NCI-H345 (cell line): ENCODE measurements around the gene YIF1A.
"Not testable (repeated sequence)": the region's sequence is repeated elsewhere in the genome, so short reads cannot be mapped to it uniquely, and the experiment has no call there.

Source experiments
- DNase-seq: peaks from one replicate; lab custom pipeline; 2025; lab: John Stamatoyannopoulos, UW

Gene YIF1A

DNA sequence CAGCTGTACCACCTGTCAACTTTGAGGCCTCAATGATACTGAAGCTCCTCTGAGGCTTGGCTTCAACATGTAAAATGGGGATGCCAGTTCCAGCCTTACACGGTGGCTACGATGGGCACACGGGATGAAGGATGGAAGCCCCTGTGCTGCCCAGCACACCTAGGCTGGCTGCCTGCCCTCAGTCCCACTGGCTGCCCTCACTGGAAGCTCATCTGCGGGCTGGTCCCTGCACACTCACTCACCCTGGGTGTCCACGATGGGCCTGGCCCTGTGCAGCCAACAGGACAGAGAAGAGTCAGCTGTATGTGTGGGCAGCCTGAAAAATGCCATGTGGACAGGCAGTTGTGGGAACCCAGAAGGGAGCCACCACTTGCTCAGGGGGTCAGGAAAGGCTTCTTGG is 2.2 kb downstream of the YIF1A start:
- no peak for DNase-seq

DNA sequence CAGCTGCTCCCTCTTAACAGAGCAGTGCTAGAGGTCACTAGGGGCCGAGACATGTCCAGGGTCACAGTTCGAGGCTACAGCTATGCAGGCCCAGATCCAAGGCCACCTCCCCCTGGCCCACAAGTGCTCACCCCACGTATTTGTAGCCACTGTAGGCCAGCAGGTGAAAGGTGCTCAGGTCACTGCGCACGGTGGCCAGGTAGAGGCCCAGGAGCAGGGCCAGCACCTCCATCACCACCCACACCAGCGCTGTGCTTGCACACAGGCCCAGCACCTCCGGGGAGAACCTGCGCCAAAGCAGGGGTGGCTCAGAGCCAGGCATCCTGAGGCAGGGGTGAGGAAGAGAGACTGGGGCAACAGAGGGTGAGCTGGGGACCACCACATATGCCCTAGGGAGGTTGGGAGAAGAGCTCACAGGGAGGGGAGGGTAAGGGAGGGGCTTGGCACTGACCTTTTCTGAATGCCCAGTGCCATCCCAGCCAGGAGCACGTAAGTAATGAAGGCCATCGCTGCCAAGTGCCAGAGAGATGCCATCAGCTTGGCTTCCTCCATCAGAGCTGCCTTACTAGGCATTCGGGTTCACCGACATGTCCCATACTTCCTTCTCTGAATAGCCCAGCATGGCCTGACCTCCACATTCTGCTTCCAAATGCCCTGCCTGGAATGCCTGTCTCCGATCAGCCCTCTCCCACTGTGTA is 3.5 kb downstream of the YIF1A start:
- DNase-seq, result no peak

GRCh38 chr11:66284526-66285078 is 4.3 kb downstream of the YIF1A start:
- no peak for DNase-seq

DNA sequence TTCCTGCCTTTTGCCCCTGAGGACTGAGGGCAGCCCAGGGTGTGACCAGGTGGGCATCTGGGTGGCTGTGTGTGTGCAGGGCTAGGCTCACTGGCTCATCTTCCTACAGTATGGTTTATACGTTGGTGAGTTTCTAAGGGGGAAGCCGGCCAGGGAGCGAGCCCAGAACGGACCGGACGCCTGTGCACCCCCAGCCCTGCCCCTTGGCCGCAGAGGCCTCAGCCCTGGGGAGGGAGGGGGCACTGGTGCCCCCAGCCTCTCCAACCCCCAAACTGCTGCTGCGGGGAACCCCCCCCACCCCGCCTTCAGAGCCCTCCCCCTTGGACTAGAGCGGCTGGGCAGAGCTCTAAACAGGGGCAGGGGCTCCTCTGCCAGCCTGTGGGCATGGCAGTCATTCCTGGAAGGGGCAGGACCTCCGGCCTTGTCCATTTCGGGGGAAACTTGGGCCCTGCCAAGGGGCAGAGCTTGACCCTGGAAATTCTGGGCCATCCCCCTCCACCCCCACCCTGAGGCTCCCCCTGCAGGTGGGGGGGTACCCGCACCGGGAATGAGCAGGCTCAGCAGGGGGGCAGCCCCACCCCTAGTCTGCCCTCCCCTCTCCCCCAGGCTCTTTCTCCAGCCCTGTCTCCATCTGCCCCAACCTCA is 5.4 kb downstream of the YIF1A start:
- DNase-seq, result no peak

DNA sequence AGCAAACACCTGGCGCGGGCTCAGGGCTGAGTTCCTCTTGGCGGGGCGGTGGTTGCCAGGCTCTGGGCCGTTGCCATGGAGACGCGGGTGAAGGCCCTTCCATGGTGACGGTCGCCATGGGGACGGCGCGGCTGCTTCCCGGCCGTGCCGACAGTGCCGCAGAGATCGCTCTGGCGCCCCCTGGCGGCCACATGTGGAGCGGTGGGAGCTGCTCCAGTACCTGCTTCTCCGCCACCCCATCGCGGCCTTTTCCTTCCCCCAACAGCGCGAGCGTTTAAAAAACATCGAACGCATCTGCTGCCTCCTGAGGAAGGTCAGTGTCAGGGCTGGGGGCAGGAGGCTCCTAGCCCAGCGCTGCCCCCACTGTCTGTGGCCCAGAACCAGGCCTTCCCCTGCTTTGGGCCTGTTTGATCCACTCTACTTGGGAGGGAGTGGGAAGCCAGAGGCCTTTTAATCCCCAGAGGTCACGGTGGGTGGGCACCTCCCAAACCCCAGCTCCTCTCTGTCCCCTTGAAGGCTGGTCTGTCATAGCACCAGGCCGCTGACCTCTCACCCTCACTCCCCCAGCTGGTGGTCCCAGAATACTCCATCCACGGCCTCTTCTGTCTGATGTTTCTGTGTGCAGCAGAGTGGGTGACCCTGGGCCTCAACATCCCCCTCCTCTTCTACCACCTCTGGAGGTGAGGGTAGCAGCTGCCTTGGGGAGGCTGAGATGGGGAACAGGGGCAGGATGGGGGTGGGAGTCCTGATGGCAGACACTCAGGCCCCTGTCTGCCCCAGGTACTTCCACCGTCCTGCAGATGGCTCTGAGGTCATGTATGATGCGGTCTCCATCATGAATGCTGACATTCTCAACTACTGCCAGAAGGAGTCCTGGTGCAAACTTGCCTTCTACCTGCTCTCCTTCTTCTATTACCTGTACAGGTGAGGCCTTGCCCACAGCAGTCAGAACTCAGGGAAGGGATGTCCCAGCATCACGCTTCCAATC is 6.2 kb downstream of the YIF1A start:
- DNase-seq, result peak; percentile 97

- DNase-seq, result no peak
These were observed 7.0 kb downstream of the YIF1A start for GRCh38 chr11:66281776-66282467.

GRCh38 chr11:66281001-66281400 is 7.9 kb downstream of the YIF1A start:
- no peak for DNase-seq

DNA sequence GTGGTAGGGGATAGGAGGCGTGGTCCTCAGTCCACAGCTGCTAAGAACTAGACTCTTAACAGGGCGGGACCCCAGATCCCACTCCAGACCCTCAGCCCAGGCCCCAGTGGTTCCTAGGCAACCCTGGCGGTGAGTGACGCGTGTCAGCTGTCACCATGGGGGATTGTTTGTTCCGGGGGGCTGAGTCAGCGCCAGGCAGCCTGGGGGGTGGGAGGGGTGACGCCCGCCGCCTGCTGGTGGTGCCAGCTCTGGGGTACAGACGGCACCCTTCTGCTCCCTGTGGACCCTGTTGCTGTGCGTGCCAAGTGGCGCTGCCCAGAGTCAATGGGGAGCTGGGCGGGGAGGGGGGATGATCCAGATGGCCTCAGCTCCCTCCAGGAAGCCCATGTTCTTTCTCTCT is 8.5 kb downstream of the YIF1A start:
- DNase-seq, result no peak

- no peak for DNase-seq
These were observed 9.7 kb downstream of the YIF1A start for GRCh38 chr11:66279092-66279734.

- no peak for DNase-seq
These were observed 10.4 kb downstream of the YIF1A start for GRCh38 chr11:66278363-66279091.

GRCh38 chr11:66277471-66278362 is 11.2 kb downstream of the YIF1A start, which contains the start of gene CNIH2:
Gene CNIH2 (plus strand): TSS chr11:66278175. CDS start chr11:66278457, 282 bp downstream.
- peak; percentile 71 for DNase-seq

DNA sequence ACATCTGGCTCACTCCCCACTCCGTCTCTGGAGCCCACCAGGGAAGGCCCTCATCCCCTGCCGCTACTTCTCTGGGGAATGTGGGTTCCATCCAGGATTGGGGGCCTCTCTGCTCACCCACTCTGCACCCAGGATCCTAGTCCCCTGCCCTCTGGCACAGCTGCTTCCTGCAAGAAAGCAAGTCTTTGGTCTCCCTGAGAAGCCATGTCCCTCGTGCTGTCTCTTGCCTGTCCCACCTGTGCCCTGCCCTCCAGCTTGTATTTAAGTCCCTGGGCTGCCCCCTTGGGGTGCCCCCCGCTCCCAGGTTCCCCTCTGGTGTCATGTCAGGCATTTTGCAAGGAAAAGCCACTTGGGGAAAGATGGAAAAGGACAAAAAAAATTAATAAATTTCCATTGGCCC is 11.9 kb downstream of the YIF1A start:
- not testable (repeated sequence) for DNase-seq

DNA sequence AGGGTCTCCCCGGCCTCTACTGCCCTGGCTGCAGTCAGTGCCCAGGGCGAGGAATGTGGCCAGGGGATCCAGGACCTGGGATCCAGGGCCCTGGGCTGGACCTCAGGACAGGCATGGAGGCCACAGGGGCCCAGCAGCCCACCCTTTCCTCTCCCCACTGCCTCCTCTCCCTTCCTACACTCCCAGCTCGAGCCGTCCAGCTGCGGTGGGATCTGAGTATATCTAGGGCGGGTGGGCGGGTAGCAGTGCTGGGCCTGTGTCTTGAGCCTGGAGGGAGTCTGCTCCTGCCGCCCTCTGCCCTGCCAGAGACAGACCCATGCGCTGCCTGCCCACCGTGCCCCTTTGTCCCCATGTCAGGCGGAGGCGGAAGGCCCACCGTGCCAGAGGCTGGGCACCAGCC is 12.3 kb downstream of the YIF1A start:
- not testable (repeated sequence) for DNase-seq

DNA sequence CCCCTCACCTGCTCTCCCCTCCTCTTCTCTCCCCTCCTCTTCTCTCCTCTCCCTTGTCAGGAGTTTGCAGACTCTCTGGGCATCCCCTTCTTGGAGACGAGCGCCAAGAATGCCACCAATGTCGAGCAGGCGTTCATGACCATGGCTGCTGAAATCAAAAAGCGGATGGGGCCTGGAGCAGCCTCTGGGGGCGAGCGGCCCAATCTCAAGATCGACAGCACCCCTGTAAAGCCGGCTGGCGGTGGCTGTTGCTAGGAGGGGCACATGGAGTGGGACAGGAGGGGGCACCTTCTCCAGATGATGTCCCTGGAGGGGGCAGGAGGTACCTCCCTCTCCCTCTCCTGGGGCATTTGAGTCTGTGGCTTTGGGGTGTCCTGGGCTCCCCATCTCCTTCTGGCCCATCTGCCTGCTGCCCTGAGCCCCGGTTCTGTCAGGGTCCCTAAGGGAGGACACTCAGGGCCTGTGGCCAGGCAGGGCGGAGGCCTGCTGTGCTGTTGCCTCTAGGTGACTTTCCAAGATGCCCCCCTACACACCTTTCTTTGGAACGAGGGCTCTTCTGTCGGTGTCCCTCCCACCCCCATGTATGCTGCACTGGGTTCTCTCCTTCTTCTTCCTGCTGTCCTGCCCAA is 12.8 kb downstream of the YIF1A start:
- no peak for DNase-seq

- no peak for DNase-seq
These were observed 13.5 kb downstream of the YIF1A start for GRCh38 chr11:66275396-66275795.

- DNase-seq, result no peak
These were observed 14.7 kb downstream of the YIF1A start for GRCh38 chr11:66274219-66274618.

DNA sequence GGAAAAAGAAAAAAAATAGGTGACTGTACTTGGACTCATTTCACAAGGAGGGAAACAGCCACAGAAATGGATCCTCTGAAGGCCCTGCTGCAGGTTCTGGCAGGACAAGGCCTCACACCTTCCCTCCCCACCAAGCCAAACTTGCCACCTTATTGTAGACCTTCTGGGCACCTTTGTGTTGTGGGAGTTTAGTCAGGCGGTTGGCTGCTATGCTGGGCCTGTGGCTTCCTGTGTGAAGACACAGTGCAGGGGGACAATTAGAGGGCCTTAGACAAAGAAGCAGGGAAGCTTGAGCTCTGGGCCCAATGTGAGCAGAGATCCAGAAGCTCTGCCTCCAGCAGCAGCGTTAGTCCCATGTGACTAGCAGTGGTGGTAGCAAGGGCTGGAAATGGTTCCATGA is 16.3 kb downstream of the YIF1A start:
- DNase-seq, result no peak

DNA sequence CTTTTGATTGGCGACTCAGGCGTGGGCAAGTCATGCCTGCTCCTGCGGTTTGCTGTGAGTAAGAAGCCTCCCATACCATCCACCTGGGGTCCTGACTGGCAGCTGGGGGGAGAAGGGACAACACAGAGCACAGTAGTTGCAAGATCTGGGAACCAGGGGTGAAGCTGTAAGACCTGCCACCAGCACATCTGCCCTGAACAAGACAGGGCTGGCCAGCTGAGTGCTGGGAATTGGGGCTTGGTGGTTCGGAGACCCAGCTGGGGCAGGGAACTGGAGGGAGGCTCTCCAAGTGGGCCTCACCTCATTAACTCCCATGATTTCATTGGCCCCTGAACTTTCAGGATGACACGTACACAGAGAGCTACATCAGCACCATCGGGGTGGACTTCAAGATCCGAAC is 17.1 kb downstream of the YIF1A start:
- no peak for DNase-seq
